Suppressor macrophage treated with lipopolysaccharide for 1 hour (primary cell): Measurements from ENCODE around the gene TTLL7.

Experiments used
- DNase-seq, 3 donors: peaks; one replicate each; pipeline ENCODE4 v3.0.0-alpha.2; 2020 to 2022

The TTLL7 gene

GRCh38 chr1:83998498-83999315 is at the start of gene TTLL7:
Gene TTLL7, minus strand, starts transcription at chr1:83999132. Its CDS starts 46,921 bp downstream, at chr1:83952211.
- peak; percentile 70 to 87 (median 85) for DNase-seq

- DNase-seq, result no peak
These were observed 43.5 kb upstream of the TTLL7 start for GRCh38 chr1:84042461-84042860.

GRCh38 chr1:84037758-84038611 is 39.1 kb upstream of the TTLL7 start:
- DNase-seq, result no peak

GRCh38 chr1:84031802-84032327 is 32.9 kb upstream of the TTLL7 start:
- DNase-seq, result no peak

- DNase-seq, result no peak
These were observed 28.4 kb upstream of the TTLL7 start for GRCh38 chr1:84027368-84027767.

- DNase-seq, result no peak
These were observed 27.0 kb upstream of the TTLL7 start for GRCh38 chr1:84025966-84026365.

- DNase-seq, result no peak
These were observed 22.9 kb upstream of the TTLL7 start for GRCh38 chr1:84021822-84022221.

GRCh38 chr1:84020151-84020550 is 21.2 kb upstream of the TTLL7 start:
- DNase-seq, result no peak

- no peak for DNase-seq
These were observed 20.3 kb upstream of the TTLL7 start for GRCh38 chr1:84019217-84019616.

- no peak for DNase-seq
These were observed 14.8 kb upstream of the TTLL7 start for GRCh38 chr1:84013708-84014107.

- no peak for DNase-seq
These were observed 13.1 kb upstream of the TTLL7 start for GRCh38 chr1:84012018-84012417.

- no peak for DNase-seq
These were observed 11.2 kb upstream of the TTLL7 start for GRCh38 chr1:84010136-84010535.

GRCh38 chr1:84008631-84009030 is 9.7 kb upstream of the TTLL7 start:
- no peak for DNase-seq

- DNase-seq, result peak; percentile 23 to 30 (median 28)
These were observed 7.7 kb upstream of the TTLL7 start for GRCh38 chr1:84006591-84006990.

GRCh38 chr1:84001501-84001900 is 2.6 kb upstream of the TTLL7 start:
- DNase-seq, result no peak

- DNase-seq, result no peak
These were observed 2.1 kb upstream of the TTLL7 start for GRCh38 chr1:84000954-84001495.

GRCh38 chr1:84000196-84000885 is 1.4 kb upstream of the TTLL7 start:
- no peak for DNase-seq

GRCh38 chr1:83999316-83999819 is 436 bp upstream of the TTLL7 start:
- peak; percentile 68 to 85 (median 82) for DNase-seq

GRCh38 chr1:83998205-83998497 is 781 bp downstream of the TTLL7 start:
- no peak for DNase-seq

- no peak for DNase-seq
These were observed 1.3 kb downstream of the TTLL7 start for GRCh38 chr1:83997631-83998030.

GRCh38 chr1:83996621-83997020 is 2.3 kb downstream of the TTLL7 start:
- DNase-seq, result no peak

- no peak for DNase-seq
These were observed 2.7 kb downstream of the TTLL7 start for GRCh38 chr1:83996191-83996590.

- DNase-seq, result no peak
These were observed 3.3 kb downstream of the TTLL7 start for GRCh38 chr1:83995649-83996048.
